GM23338 (cell line): ENCODE data around the gene JUP.

Source experiments
- EZH2 ChIP-seq: fragments of 200-600 bp; sonication (generic); IDR thresholded peaks from one replicate; pipeline ENCODE4 v1.8.0; 2017; ENCODE audit warnings: antibody characterized with exemption, mild to moderate bottlenecking, low read depth; ENCODE audit not compliant: unreplicated experiment
- EZH2phosphoT487 ChIP-seq: fragments of 200-600 bp; sonication (generic); IDR thresholded peaks from one replicate; pipeline ENCODE4 v1.8.1; 2018; ENCODE audit warnings: antibody characterized with exemption; ENCODE audit not compliant: unreplicated experiment
- JUNB ChIP-seq: IDR thresholded peaks from one replicate; pipeline ENCODE4 v1.6.1; 2016; ENCODE audit warnings: antibody characterized with exemption; ENCODE audit not compliant: unreplicated experiment
- POLR2AphosphoS5 ChIP-seq: IDR thresholded peaks from 2 replicates; pipeline ENCODE4 v1.6.1; 2016; ENCODE audit warnings: antibody characterized with exemption, low read depth
- ZNF331 ChIP-seq: fragments of 250-450 bp; sonication (Bioruptor Pico); IDR thresholded peaks from 2 replicates; pipeline ENCODE4 v1.5.0; 2020; ENCODE audit warnings: low read depth, mild to moderate bottlenecking, moderate library complexity
- TF ChIP-seq, protein P1 (sequence below), 2 experiments: fragments of 200-600 bp in 1 of 2; sonication (generic) in 1 of 2; conservative IDR thresholded peaks; 2 replicates each; pipeline versions ENCODE4 v1.5.1 to v1.6.1; 2016 to 2017; ENCODE audit warnings: antibody characterized with exemption in 2 of 2, low read depth in 2 of 2, mild to moderate bottlenecking in 2 of 2, moderate library complexity in 1 of 2
- TF ChIP-seq, protein P2 (sequence below): IDR thresholded peaks from 2 replicates; pipeline ENCODE4 v1.6.1; 2016; ENCODE audit warnings: antibody characterized with exemption
- TF ChIP-seq, protein P3 (sequence below): IDR thresholded peaks from one replicate; pipeline ENCODE4 v1.6.1; 2018; ENCODE audit warnings: antibody characterized with exemption; ENCODE audit not compliant: unreplicated experiment

DNA sequence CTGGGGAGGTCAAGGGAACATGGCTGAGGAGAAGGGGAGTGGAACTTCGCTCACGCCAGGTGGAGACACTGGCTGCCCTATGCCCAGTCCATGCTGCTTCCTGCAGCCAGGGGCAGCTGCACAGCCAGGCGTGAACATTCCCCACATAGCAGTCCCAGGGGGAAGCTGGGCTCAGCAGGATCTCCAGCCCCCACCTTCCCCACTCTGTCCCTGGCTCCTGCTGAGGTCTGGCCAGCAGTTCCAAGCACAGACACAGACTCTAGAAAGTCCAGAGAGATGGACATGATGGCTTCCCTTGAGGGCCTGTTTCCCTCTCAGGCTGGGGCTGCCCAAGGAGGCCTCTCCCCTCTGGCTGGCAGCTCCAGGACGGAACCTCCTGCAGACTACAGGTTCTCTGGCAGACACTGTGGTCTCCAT lies 9.3 kb downstream of the JUP start:
- TF ChIP-seq, protein P1, sequence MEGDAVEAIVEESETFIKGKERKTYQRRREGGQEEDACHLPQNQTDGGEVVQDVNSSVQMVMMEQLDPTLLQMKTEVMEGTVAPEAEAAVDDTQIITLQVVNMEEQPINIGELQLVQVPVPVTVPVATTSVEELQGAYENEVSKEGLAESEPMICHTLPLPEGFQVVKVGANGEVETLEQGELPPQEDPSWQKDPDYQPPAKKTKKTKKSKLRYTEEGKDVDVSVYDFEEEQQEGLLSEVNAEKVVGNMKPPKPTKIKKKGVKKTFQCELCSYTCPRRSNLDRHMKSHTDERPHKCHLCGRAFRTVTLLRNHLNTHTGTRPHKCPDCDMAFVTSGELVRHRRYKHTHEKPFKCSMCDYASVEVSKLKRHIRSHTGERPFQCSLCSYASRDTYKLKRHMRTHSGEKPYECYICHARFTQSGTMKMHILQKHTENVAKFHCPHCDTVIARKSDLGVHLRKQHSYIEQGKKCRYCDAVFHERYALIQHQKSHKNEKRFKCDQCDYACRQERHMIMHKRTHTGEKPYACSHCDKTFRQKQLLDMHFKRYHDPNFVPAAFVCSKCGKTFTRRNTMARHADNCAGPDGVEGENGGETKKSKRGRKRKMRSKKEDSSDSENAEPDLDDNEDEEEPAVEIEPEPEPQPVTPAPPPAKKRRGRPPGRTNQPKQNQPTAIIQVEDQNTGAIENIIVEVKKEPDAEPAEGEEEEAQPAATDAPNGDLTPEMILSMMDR (conservative IDR thresholded peaks at IDR 0.05; ENCODE audit: low read depth in 2 of 2) = no peak; a peak in 2 of 4 replicates
- TF ChIP-seq EZH2 (no peak), EZH2phosphoT487 (no peak), POLR2AphosphoS5 (no peak), JUNB (no peak), ZNF331 (CRISPR knock-in tag) (no peak)
- TF ChIP-seq, protein P2, sequence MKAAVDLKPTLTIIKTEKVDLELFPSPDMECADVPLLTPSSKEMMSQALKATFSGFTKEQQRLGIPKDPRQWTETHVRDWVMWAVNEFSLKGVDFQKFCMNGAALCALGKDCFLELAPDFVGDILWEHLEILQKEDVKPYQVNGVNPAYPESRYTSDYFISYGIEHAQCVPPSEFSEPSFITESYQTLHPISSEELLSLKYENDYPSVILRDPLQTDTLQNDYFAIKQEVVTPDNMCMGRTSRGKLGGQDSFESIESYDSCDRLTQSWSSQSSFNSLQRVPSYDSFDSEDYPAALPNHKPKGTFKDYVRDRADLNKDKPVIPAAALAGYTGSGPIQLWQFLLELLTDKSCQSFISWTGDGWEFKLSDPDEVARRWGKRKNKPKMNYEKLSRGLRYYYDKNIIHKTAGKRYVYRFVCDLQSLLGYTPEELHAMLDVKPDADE = no peak
- TF ChIP-seq, protein P3, sequence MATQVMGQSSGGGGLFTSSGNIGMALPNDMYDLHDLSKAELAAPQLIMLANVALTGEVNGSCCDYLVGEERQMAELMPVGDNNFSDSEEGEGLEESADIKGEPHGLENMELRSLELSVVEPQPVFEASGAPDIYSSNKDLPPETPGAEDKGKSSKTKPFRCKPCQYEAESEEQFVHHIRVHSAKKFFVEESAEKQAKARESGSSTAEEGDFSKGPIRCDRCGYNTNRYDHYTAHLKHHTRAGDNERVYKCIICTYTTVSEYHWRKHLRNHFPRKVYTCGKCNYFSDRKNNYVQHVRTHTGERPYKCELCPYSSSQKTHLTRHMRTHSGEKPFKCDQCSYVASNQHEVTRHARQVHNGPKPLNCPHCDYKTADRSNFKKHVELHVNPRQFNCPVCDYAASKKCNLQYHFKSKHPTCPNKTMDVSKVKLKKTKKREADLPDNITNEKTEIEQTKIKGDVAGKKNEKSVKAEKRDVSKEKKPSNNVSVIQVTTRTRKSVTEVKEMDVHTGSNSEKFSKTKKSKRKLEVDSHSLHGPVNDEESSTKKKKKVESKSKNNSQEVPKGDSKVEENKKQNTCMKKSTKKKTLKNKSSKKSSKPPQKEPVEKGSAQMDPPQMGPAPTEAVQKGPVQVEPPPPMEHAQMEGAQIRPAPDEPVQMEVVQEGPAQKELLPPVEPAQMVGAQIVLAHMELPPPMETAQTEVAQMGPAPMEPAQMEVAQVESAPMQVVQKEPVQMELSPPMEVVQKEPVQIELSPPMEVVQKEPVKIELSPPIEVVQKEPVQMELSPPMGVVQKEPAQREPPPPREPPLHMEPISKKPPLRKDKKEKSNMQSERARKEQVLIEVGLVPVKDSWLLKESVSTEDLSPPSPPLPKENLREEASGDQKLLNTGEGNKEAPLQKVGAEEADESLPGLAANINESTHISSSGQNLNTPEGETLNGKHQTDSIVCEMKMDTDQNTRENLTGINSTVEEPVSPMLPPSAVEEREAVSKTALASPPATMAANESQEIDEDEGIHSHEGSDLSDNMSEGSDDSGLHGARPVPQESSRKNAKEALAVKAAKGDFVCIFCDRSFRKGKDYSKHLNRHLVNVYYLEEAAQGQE = no peak
